ENCODE measurements around the gene TRIM56.
"Not testable (repeated sequence)": the region's sequence is repeated elsewhere in the genome, so short reads cannot be mapped to it uniquely, and the experiment has no call there.

The TRIM56 gene

GRCh38 chr7:101113836-101114235, 28.6 kb downstream of the TRIM56 start:
- no peak for DNase-seq (ENCODE audit: low spot score)

- no peak for DNase-seq (ENCODE audit: low spot score)
Observed at GRCh38 chr7:101114492-101114891, 29.2 kb downstream of the TRIM56 start.

GRCh38 chr7:101115215-101115614, 29.9 kb downstream of the TRIM56 start:
- no peak for DNase-seq (ENCODE audit: low spot score)

- no peak for DNase-seq (ENCODE audit: low spot score)
Observed at GRCh38 chr7:101116898-101117297, 31.6 kb downstream of the TRIM56 start.

GRCh38 chr7:101118856-101119255, 33.6 kb downstream of the TRIM56 start:
- no peak for DNase-seq (ENCODE audit: low spot score)

- no peak for DNase-seq (ENCODE audit: low spot score)
Observed at GRCh38 chr7:101119876-101120275, 34.6 kb downstream of the TRIM56 start.

- no peak for DNase-seq (ENCODE audit: low spot score)
Observed at GRCh38 chr7:101120315-101120714, 35.0 kb downstream of the TRIM56 start.

- not testable (repeated sequence) for DNase-seq (ENCODE audit: low spot score)
Observed at GRCh38 chr7:101121631-101121990, 36.3 kb downstream of the TRIM56 start.

GRCh38 chr7:101121991-101122932, 37.0 kb downstream of the TRIM56 start:
- DNase-seq (ENCODE audit: low spot score), result peak; percentile 87

- no peak for DNase-seq (ENCODE audit: low spot score)
Observed at GRCh38 chr7:101122933-101123702, 37.8 kb downstream of the TRIM56 start.

- DNase-seq (ENCODE audit: low spot score), result no peak
Observed at GRCh38 chr7:101123703-101124068, 38.4 kb downstream of the TRIM56 start.

- peak; percentile 68 for DNase-seq (ENCODE audit: low spot score)
Observed at GRCh38 chr7:101124376-101125056, 39.2 kb downstream of the TRIM56 start.

- peak; percentile 54 for DNase-seq (ENCODE audit: low spot score)
Observed at GRCh38 chr7:101125989-101126650, 40.8 kb downstream of the TRIM56 start.

GRCh38 chr7:101126651-101127459, 41.6 kb downstream of the TRIM56 start, which contains the start of gene SERPINE1:
Gene SERPINE1, plus strand, starts transcription at chr7:101127104. Its CDS starts 1,290 bp downstream, at chr7:101128394.
- peak; percentile 94 for DNase-seq (ENCODE audit: low spot score)

GRCh38 chr7:101127460-101128039, 42.3 kb downstream of the TRIM56 start:
- DNase-seq (ENCODE audit: low spot score), result no peak

- no peak for DNase-seq (ENCODE audit: low spot score)
Observed at GRCh38 chr7:101128040-101128834, 43.0 kb downstream of the TRIM56 start.

- no peak for DNase-seq (ENCODE audit: low spot score)
Observed at GRCh38 chr7:101129603-101130117, 44.4 kb downstream of the TRIM56 start.

- DNase-seq (ENCODE audit: low spot score), result not testable (repeated sequence)
Observed at GRCh38 chr7:101132626-101133600, 47.6 kb downstream of the TRIM56 start.

Data from AG20443 (cell line).